GM21723 (cell line): ENCODE measurements around the gene SOHLH1.
"Not testable (repeated sequence)": the region's sequence is repeated elsewhere in the genome, so short reads cannot be mapped to it uniquely, and the experiment has no call there.

ENCODE experiments used
- ATAC-seq: cut with Tn5 transposase; IDR thresholded peaks from one replicate; pipeline ENCODE4 v1.9.1; 2021; ENCODE audit warnings: mild to moderate bottlenecking, moderate library complexity; ENCODE audit not compliant: unreplicated experiment

The SOHLH1 gene

DNA sequence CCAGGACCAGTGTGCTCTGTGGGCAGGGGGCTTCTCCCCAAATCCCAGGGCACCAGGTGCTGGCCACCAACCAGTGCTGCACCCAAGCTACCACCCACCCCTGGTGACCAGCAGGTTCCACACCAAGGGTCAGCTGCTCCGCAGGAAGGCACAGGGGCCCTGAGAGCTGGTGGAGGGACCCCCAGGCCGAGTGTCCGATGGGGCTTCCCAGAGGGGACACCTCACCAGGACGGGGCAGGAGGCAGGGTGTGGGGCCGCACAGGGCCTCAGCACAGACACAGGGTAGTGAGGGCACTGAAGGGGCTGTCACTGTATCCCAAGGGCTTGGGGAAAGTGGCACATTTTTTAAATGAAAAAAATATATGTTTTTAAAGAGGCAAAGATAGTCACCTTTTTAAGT, 18.1 kb downstream of the SOHLH1 start:
- ATAC-seq = no peak

DNA sequence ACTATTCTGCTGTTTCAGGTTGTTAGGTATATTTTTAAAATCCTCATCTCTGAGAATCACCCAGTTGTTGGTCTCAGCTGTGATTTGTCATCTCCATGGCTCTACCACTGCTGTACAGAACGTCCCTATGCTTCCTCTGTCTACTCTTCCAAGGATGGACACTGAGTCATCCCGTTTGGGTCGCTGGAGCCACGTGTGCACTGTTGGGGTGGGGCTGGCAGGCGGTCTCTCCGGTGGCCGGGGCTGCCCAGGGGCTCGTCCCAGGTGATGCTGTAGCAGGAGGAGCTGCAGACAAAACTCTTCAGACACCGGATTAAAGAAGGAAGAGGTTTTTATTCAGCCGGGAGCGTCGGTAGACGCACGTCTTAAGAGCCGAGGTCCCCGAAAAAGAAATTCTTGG, 19.2 kb downstream of the SOHLH1 start:
- no peak for ATAC-seq

DNA sequence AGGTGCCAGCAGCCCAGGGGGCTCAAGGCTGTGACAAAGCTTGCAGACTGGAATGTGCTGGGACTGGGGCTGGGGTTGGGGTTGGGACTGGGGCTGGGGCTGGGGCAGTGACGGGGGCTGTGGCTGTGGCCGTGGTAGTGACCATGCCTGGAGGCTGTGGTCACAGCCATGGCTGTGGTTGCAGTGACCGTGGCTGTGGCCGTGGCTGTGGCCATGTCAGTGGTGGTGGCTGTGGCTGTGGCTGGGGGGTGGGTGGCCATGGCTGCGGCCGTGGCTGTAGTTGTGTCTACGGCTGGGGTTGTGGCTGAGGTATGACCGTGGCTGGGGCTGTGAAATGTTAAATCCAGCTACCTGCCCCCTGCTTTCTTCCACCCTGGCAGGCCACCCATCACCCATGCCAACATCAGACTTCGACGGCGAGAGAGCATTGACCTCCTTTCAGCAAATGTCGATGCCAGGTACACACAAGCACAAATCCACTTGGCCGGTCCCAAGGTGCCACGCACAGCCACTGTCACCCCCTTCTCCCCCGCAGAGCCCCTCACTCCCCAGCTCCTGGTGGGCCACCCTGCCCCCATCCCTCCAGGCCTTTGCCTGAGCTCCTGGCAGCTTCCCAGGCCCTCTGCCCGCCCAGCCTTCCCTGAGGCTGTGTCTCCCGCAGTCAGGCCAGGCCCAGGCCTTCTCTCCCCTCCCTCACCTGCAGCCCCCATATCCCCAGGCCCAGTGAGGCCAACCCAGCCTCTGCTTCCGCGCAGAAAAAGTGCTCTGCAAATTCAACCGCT, 20.9 kb downstream of the SOHLH1 start:
- ATAC-seq = no peak

DNA sequence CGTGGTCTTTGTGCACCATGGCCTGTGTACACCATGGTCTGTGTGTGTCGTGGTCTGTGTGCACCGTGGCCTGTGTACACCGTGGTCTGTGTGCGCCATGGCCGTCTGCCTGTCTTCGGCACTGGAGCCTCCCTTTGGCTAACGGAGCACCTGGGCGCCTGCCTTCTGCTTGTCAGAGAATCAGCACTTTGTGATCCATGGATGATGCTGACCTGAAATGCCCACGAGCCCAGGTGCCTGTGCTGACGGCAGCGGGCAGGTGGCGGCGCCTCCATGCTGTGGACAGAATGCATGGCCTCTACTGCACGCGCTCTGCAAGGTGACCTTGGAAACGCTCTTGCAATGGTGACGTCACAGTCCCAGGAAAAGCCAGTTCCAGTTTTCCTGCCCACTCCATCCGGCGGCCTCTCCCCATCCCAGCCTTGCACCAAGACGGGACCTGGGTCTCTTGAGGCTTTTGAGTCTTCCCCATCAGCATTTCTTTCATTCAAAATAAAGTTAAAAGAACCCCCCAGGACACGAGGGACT, 21.6 kb downstream of the SOHLH1 start:
- no peak for ATAC-seq

DNA sequence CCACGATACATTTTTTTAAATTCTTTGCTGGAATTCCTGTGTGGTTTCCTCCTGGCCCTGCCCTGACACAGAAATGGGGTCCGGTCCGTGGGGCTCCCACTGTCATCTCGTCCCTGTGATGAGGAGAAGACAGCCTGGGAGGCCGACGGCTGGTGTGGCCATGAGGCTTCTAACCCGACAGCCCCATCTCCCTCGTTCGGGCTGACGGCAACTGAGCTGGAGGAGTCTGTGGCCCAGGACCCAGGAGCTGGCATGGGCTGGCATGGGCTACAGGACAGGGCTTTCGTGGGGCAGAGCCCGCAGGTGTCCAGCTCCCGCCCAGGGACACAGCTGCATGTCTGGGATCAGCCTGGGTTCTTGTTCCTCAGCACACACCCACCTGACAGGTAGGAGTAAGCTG, 22.4 kb downstream of the SOHLH1 start:
- ATAC-seq = no peak

DNA sequence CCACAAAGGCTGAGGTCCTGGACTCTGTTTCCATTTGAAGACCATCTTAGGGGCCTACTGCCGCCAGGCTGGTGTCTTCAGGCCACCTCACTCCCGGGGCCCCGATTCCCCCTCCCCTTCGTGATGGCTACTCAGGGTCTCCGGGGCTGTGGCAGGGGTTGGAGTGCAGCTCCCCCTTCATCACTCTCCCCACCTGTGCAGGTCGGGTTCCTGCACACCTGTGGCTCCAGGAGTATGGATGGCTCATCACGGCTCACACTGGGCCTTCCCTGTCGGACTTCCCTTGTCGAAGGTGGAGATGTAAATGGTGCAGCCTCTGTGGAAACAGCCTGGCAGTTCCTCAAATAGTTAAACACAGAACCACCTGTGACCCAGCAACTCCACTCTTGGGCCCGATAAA, 24.3 kb downstream of the SOHLH1 start:
- no peak for ATAC-seq

DNA sequence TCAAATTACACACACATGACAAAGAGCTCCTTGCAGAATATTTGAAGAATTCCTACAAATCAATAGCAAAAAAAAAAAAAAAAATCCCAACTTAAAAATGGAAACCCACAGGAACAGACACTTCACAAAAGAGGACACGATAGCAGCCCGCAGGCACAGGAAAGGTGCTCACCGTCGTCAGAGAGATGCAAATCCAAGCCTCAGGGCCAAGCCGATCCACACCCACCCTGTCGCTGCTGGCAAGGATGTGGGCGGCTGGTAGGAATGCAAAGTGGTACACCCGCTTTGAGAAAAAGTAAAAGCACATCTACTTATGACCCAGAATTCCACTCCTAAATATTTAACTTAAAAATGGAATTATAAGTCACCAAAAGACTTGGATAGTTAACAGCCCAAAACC, 25.3 kb downstream of the SOHLH1 start:
- no peak for ATAC-seq

DNA sequence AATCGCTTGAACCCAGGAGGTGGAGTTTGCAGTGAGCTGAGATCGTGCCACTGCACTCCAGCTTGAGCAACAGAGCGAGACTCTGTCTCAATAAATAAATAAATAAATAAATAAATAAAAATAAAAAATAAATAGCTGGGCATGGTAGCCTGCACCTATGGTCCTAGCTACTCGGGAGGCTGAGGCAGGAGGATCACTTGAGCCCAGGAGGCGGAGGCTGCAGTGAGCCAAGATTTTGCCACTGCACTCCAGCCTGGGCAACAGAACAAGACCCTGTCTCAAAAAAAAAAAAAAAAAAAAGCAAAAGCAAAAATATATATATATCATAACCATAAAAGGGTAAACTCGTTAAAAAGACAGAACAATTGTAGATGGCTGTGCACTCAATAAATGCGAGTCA, 26.5 kb downstream of the SOHLH1 start:
- not testable (repeated sequence) for ATAC-seq

DNA sequence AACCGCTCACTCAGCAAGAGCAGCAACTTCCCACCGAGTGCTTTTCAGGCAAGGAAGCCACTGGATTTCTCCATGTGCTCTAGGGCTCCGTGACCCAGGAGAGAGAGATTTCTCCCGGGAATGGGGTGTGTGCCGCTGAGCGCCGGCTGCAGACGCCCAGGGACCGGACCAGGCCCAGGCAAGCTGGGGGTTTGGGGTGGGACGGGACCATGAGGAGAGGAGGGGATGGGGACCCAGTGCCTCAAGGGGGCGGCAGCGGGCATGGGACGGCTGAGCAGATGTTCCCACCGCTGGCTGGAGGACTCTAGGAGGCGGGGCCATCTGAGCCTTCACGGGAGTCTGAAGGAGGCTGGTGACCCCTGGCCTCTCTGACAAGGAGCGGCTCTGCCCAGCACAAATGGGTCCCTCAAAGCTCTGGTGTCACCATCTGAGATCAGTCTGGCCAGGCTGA, 27.7 kb downstream of the SOHLH1 start:
- ATAC-seq = no peak

DNA sequence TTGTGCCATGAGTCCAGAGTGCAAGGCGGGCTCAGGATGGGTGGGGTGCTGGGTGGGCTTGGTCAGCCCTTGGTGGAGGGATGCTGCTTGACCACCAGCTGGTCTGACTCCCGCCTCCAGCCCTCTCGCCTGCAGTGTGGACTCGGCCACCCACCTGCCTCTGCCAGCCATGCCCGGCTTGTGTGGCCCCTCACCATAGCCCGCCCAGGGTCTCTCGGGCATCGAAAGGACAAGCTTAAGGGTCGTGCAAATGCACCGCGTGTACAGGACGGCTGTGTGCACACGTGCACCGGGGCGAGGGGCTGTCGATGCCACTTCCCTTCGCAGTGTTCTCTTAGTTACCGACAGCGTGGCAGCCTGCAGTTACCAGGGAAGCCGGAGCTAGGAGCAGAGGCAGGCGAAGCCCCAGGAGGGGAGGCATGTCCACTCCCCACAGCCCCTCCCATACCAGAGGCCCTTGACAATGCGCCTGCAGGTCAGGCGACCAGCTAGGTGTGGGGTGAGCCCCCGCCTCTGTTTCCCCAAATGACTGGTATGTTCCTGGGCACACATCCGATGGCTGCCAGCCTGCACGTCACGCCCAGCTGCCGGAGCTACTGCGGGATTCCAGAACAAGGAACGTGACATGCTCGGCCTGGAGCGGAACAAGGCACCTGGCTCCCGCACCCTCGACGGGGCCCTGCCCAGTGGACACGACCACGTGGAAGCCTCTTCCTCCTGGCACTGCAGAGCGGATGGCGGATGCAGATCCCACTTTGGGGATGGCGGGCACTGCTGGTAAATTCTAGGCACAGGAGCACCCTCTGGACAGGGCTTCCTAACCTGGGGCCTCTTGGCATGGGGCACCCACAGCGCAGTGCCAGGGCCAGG, 28.3 kb downstream of the SOHLH1 start:
- no peak for ATAC-seq

DNA sequence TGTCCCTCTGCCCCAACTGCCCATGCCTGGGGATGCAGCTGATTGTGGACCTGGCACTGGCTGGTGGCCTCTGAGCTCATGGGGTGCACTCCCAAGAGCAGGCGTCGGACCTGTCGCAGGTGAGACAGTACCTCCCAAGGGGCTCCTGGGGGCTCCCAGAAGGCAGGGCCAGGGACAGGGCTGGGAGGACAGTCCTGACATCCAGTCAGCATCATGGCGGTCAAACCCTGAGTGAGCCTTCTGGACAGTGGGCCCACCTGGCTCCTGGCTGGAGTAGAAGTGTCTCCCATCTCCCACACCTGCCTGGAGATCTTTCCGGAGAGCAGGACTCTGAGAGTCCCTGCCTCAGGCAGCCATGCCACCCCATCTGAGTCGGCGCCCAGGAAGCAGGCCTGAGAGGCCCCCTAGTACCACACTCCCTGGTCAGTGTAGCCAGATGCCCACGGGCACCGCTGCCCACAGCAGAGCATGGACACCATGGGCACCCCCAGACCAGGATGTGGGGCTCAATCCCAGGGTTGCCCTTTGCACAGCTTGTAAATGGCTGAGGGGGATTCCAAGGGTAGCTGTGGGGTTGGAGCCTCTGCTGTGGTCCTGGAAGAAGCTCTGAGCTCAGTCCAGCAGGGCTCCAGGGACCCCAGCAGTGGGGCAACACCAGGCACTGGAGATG, 29.5 kb downstream of the SOHLH1 start:
- no peak for ATAC-seq

DNA sequence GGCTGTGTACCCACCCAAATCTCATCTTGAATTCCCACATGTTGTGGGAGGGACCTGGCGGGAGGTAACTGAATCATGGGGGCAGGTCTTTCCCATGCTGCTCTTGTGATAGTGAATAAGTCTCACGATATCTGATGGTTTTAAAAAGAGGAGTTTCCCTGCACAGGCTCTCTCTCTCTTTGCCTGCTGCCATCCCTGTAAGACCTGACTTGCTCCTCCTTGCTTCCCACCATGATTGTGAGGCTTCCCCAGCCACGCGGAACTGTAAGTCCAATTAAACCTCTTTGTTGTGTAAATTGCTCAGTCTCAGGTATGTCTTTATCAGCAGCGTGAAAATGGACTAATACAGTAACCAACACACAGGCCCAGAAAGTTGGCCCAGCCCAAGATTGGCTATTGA, 30.3 kb downstream of the SOHLH1 start:
- not testable (repeated sequence) for ATAC-seq

DNA sequence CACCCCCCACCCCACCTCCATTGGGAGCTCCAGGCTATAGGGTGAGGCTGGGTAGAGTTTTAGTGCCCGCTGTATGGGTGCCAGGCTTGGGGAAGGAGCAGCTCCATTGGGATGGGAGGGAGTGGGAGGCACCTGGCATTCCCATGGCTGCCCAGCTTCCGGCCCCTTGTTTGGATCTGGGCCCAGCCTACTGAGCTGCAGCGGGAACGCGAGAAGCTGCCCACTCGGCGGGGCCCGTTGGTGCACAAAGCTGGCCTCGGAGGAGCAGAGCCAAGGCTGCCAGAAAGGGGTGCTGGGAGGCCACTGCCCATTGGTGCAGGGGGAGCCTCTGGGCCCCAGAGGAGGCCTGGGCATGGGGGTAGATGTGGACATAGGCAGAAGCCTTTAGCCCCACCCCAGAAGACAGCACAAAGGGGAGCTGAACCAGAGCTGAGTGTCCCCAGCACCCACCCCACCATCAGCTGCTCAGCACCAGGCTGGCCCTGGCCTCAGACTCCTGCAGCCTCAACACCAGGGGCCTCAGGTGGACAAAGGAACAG, 31.7 kb downstream of the SOHLH1 start:
- ATAC-seq = no peak

DNA sequence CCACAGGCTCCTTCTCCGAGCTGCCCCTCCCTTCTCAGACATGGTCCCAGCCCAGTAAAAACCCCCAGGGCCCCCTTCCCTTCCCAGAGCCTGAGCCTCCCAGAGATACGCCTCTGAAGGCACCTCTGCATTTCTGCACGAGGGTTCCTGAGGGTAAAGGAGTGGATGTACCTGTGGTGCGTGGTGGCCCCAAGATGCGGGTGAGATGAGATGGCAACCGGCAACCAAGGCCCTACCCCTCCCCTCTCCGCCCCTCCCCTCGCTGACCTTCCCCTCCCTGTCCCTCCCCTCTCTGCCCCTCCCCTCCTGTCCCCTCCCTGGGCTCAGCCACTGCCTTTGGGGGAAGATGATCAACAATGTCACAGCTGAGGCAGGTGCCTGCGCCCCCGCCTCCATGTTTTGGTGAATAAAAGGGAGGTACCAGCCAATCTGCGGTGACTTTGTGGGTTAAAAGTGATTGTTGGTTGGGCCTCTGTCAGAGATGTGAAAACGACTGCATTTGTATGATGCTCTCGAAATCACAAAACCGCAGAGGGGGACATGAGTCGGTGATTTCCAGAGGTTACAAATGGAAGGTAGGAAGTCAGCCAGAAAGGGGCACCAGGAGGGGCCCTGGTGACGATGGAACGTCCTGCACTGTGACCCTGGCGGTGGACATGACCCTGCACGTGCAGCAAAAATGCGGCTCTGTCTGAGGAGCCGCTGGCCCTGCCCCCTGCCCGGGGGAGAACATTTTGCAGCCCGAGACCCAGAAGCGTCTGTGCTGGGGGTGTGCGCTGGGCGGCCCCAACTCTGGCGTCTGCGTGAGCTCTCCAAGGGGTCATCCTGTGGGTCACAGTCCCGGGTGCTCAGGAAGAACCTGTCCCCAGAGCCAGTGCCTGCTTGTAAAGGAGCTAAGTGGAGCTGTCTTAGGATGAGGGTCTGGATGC, 32.5 kb downstream of the SOHLH1 start:
- no peak for ATAC-seq

DNA sequence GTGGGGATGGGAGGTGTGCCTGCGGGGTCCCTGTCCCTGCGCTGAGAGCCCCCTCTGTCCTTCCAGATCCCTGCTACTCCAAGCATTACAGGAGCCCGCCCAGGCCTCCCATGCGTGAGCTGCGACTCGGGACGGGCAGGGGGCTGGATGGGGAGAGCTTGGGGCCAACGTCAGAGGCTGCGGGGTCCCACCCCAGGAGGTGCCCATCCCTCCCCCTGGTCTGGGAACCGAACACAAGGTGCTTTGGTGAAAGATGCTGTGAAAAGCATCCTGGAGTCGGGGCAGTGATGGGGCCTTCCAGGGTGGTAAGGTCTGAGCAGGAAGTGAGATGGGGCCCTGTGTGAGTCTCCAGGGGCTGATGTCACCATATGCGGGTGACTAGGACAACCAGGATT, 33.5 kb downstream of the SOHLH1 start:
- ATAC-seq = no peak

DNA sequence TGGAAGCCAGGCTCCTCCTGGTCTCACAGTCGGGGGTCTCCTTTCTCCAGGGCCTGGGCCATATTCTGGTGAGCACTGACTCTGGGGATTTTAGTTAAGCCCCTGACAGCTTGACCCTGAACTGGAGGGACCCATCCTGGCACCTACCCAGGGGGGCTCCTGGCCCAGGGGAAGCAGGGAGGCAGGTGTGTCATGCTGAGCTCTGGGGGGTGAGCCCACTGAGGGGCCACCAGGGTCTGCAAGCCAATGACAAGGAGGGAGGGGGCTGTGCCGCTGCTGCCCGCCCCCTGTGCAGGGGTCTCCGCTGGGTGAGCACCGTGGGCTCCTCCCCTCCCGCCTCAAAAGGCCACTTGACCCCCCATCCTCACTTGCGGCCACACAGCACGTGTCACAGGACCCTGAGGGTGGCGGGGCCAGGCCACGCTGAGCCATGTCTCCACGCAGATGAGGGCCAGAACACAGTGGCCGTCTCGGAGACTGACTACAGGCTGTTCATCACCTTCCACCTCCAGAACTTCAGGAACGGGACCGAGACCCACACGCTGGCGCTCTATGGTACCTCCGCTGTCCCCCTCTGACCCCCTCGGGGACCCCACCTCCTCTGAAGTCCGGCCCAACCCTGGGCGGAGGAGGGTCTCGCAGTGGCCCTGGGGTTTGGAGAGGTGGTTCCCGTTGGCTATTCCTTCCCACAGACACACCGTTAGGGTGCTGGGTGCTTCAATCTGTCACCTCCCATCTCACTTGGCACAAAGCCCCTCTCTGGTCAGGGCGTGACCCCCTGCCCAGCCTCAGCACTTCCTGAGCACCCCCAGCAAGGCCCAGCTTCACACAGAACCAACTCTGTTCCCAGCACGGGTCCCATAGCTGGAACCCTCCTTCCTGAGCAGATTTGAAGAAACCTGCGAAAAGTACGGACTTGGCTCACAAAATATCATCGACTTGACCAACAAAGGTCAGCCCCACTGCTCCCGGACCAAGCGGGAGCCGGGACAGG, 34.2 kb downstream of the SOHLH1 start:
- no peak for ATAC-seq

DNA sequence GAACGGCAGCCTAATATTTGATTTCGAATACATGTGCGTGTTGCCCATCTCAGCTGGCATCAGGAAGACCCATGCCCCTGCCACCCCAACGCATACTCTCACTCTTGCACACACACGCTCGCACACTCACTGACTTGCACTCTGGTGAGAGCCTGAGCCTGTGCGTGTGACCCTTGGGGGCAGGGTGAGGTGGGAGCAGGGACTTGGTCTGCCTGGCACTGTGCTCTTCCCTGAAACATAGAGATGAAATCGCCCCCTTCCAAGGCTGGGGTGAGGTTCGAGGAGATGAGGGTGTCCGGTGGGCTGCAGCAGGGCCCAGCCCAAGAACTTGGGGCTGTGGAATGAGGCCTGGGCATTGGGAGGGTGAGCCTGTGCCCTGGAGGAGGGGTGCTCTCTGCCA, 35.0 kb downstream of the SOHLH1 start:
- ATAC-seq = no peak

DNA sequence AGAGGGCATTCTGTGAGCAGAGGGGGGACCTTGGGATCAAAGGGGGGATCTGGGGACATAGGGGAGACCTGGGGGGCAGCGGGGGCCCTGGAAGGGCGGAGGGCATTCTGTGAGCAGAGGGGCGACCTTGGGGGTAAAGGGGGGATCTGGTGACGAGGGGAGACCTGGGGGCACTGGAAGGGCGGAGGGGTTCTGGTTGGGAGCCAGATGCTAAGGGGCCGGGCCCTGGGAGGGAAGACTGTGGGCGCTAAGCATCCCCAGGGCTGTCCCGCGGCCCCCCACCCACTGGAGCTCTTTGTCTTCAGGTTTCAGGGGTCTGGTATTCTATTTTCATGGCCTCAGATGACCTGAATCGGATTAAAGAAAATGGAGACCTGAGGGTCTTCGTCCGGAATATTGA, 35.4 kb downstream of the SOHLH1 start:
- no peak for ATAC-seq

DNA sequence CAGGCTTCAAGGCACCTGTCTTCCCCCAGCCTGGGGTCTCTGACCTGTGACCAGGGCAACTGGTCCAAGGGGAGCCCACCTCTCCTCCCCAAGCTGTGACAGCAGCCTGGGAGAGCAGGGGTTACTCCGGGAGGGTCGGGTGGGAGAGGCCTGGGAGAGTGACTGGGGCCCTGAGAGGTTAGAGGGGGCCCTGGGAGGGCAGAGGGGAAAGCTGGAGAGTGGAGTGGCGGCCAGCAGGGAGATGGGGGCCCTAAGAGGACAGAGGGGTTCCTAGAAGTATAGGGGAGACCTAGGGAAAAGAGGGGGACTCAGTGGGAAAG, 35.9 kb downstream of the SOHLH1 start:
- ATAC-seq = no peak
